ENCODE data around the gene MPND. TPM values are rescaled to one million over a fixed set of nuclear protein-coding genes. Genes with fewer than 3 reads are reported as not detected.

Gene MPND
- polyA plus RNA-seq, 4 donors = 20.9 to 45.1 (median 35.4) TPM

Other genes with a start within 250 kb of the MPND start
- gene MAP2K2, start 219.4 kb upstream of the MPND start, polyA plus RNA-seq = 100 to 1,000 TPM; 157 to 522 (median 388) TPM
- 100 to 1,000 TPM in 3 of 4 donors, 10 to 100 TPM in 1; 77.2 to 658 (median 308) TPM for gene CREB3L3, start 189.9 kb upstream of the MPND start, polyA plus RNA-seq
- 10 to 100 TPM; 24.1 to 48.1 (median 42.9) TPM for gene SIRT6, start 161.0 kb upstream of the MPND start, polyA plus RNA-seq
- gene ANKRD24, start 160.9 kb upstream of the MPND start, polyA plus RNA-seq = 1 to 10 TPM; 1.6 to 3.1 (median 2.3) TPM
- gene EBI3, start 114.0 kb upstream of the MPND start, polyA plus RNA-seq = 1 to 10 TPM in 3 of 4 donors, under 1 TPM in 1; 0.89 to 6.2 (median 4.9) TPM
- gene YJU2, start 96.5 kb upstream of the MPND start, polyA plus RNA-seq = 10 to 100 TPM; 22.8 to 31.0 (median 29.0) TPM
- 10 to 100 TPM in 2 of 4 donors, 1 to 10 TPM in 2; 4.7 to 25.7 (median 10.6) TPM for gene SHD, start 64.3 kb upstream of the MPND start, polyA plus RNA-seq
- gene TMIGD2, start 41.2 kb upstream of the MPND start, polyA plus RNA-seq = 1 to 10 TPM; 1.2 to 6.2 (median 3.2) TPM
- gene FSD1, start 39.0 kb upstream of the MPND start, polyA plus RNA-seq = 1 to 10 TPM; 1.3 to 3.2 (median 2.0) TPM
- 100 to 1,000 TPM in 2 of 4 donors, 10 to 100 TPM in 2; 75.5 to 261 (median 140) TPM for gene STAP2, start 4.7 kb upstream of the MPND start, polyA plus RNA-seq
- gene SH3GL1, start 57.0 kb downstream of the MPND start, polyA plus RNA-seq = 100 to 1,000 TPM in 3 of 4 donors, 10 to 100 TPM in 1; 64.9 to 132 (median 104) TPM
- 10 to 100 TPM in 2 of 4 donors, 1 to 10 TPM in 2; 4.0 to 13.5 (median 9.4) TPM for gene CHAF1A, start 59.1 kb downstream of the MPND start, polyA plus RNA-seq
- 100 to 1,000 TPM in 3 of 4 donors, 10 to 100 TPM in 1; 82.7 to 194 (median 133) TPM for gene UBXN6, start 114.2 kb downstream of the MPND start, polyA plus RNA-seq
- gene HDGFL2, start 128.7 kb downstream of the MPND start, polyA plus RNA-seq = 10 to 100 TPM; 18.4 to 40.2 (median 28.5) TPM
- 10 to 100 TPM in 1 of 4 donors, 1 to 10 TPM in 1, under 1 TPM in 2; 0.50 to 16.9 (median 1.1) TPM for gene PLIN4, start 174.9 kb downstream of the MPND start, polyA plus RNA-seq
- 1 to 10 TPM in 3 of 4 donors, under 1 TPM in 1; 0.27 to 4.5 (median 1.9) TPM for gene PLIN5, start 191.7 kb downstream of the MPND start, polyA plus RNA-seq
- gene LRG1, start 196.5 kb downstream of the MPND start, polyA plus RNA-seq = 1 to 10 TPM in 2 of 4 donors, under 1 TPM in 2; 0.67 to 9.8 (median 2.6) TPM
- 1 to 10 TPM in 3 of 4 donors, under 1 TPM in 1; 0.22 to 6.0 (median 2.0) TPM for gene SEMA6B, start 216.1 kb downstream of the MPND start, polyA plus RNA-seq

Data from small intestine (tissue), 4 donors.